Lung (tissue), 12 donors: ENCODE results near the gene EPS8. TPM values are rescaled to one million over a fixed set of nuclear protein-coding genes. Genes with fewer than 3 reads are reported as not detected.

Experiments
- ATAC-seq: fragments of 200-7000 bp; cut with Tn5 transposase; one replicate; pipeline ENCODE4 v1.9.1; 2020; ENCODE audit warnings: moderate number of reproducible peaks; ENCODE audit not compliant: insufficient read depth, low FRiP score
- DNase-seq, 3 donors: peaks; one replicate each; pipeline ENCODE4 v3.0.0-alpha.2; 2013 to 2017
- H3K27ac ChIP-seq, 2 donors: one replicate each; pipeline ENCODE4 v1.5.1; 2013; ENCODE audit warnings: mild to moderate bottlenecking in 2 of 2, moderate library complexity in 2 of 2, control low read depth in 1 of 2, inconsistent platforms in 1 of 2, low read depth in 1 of 2, low read length in 1 of 2
- H3K27me3 ChIP-seq, 3 donors: one replicate each; pipeline ENCODE4 v1.5.1; 2013; ENCODE audit warnings: low read length in 2 of 3; ENCODE audit not compliant: control insufficient read depth in 3 of 3, insufficient read depth in 3 of 3
- H3K36me3 ChIP-seq, 4 donors: one replicate each; pipeline ENCODE4 v1.5.1; 2013; ENCODE audit warnings: low read length in 4 of 4, mild to moderate bottlenecking in 1 of 4, moderate library complexity in 1 of 4; ENCODE audit not compliant: control insufficient read depth in 4 of 4, insufficient read depth in 4 of 4
- H3K4me1 ChIP-seq, 5 donors: one replicate each; pipeline ENCODE4 v1.5.1; 2013; ENCODE audit warnings: low read length in 5 of 5, mild to moderate bottlenecking in 2 of 5, moderate library complexity in 1 of 5; ENCODE audit not compliant: control insufficient read depth in 5 of 5, insufficient read depth in 5 of 5
- H3K4me3 ChIP-seq: one replicate; pipeline ENCODE4 v1.5.1; 2013; ENCODE audit warnings: mild to moderate bottlenecking, control low read depth, moderate library complexity
- H3K9ac ChIP-seq, 2 donors: one replicate each; pipeline ENCODE4 v1.5.1; 2013; ENCODE audit warnings: low read length in 2 of 2, control low read depth in 1 of 2; ENCODE audit not compliant: insufficient read depth in 1 of 2
- H3K9me3 ChIP-seq, 4 donors: one replicate each; pipeline ENCODE4 v1.5.1; 2013; ENCODE audit warnings: low read length in 3 of 4, mild to moderate bottlenecking in 1 of 4, moderate library complexity in 1 of 4; ENCODE audit not compliant: control insufficient read depth in 4 of 4, insufficient read depth in 3 of 4
- WGBS, 2 donors: extraction: QIAGEN DNeasy Blood & Tissue Kit; methylation state at CpG; one replicate each; pipeline ENCODE4 v1.1.7; 2013; 5-methylcytosine and 5-hydroxymethylcytosine counted together
- polyA plus RNA-seq, 2 donors: library from polyadenylated mRNA; stranded (reverse); fragments of 200-250 nt; gene quantifications; one replicate each; pipeline ENCODE4 v1.2.1, GENCODE V29; 2013
- total RNA-seq, 2 donors: library from RNA; depleted of rRNA in 1 of 2; stranded (reverse); fragments of >200 nt in 1 of 2; gene quantifications; one replicate each; pipeline ENCODE4 v1.2.1, GENCODE V29; 2014 to 2021
- TF ChIP-seq, protein P1 (sequence below): IDR thresholded peaks from 2 replicates; pipeline ENCODE4 v1.5.1; 2012; ENCODE audit warnings: mild to moderate bottlenecking; ENCODE audit errors: control extremely low read depth, extremely low read depth
- donor health status: control.
- donor health status: control.
- donor health status: Bipolar disorder and iron deficiency.
- donor health status: healthy.
- donor health status: DM: yes; HTN: yes; CAD: no.

The EPS8 gene
- total and polyA plus RNA-seq, 4 donors: 30.1 to 153 (median 48.9) TPM

DNA sequence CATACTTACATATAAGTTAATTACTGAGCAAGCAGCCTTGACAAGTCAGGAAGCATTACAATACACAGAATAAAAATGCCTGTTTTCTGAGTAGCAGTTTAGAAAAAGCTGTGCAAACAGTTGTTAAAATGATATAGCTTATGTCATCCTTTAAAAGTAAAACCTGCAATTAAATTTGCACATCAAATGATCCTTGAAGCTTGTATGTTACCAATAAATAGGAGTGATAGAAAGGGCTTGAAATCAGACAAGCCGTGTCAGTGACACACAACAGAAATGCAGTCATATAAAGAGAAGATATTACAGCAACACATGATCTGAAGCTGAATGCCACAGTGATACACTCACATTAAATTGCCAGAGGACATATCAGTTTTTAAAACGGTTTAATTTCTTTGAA is 70.0 kb downstream of the EPS8 start:
- TF ChIP-seq, protein P1, sequence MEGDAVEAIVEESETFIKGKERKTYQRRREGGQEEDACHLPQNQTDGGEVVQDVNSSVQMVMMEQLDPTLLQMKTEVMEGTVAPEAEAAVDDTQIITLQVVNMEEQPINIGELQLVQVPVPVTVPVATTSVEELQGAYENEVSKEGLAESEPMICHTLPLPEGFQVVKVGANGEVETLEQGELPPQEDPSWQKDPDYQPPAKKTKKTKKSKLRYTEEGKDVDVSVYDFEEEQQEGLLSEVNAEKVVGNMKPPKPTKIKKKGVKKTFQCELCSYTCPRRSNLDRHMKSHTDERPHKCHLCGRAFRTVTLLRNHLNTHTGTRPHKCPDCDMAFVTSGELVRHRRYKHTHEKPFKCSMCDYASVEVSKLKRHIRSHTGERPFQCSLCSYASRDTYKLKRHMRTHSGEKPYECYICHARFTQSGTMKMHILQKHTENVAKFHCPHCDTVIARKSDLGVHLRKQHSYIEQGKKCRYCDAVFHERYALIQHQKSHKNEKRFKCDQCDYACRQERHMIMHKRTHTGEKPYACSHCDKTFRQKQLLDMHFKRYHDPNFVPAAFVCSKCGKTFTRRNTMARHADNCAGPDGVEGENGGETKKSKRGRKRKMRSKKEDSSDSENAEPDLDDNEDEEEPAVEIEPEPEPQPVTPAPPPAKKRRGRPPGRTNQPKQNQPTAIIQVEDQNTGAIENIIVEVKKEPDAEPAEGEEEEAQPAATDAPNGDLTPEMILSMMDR: no peak
- 69 to 86% methylated on average over 2 of the region's 2 CpGs for WGBS, 2 donors
- no peaks in the 10 kb centered on the region for H3K9me3 ChIP-seq
- no peaks in the 10 kb centered on the region for H3K27me3 ChIP-seq
- H3K9ac ChIP-seq: no peak overlapping the region
- no peak overlapping the region for H3K27ac ChIP-seq
- H3K4me1 ChIP-seq: peaks cover 0 to 7% (median 0%) of the 10 kb centered on the region in 5 donors
- DNase-seq (no peak), ATAC-seq (no peak)
- no peaks in the 10 kb centered on the region for H3K36me3 ChIP-seq
- no peak overlapping the region for H3K4me3 ChIP-seq

DNA sequence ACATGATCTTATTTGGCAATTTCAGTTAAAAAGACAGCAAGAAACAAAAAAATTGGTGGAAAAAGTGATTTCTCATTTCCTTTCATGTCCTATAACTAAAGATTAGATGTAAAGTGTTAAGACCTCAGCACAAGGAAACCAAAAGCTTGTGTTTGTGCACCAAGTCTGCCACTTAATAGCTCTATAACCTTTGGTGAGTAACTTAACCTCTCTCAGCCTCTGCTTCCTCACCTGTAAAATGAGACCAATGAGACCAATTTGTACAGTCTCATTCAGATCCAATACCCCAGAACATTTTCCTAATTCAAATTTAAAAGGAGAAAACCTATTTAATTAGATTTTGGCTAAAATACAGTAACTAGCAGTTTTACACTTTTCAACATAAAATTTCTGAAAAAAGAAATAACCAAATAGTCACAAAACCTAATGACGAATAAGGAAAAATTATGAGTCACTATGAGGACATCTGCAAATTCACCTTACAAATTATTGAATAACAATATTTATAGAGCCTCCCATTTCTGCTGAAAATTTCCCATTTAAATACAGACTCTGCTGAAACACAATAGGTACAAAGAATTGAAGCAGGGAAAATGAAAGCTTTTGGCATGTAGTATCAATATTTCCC is 71.1 kb downstream of the EPS8 start:
- H3K9ac ChIP-seq: no peak overlapping the region
- H3K27ac ChIP-seq: no peak overlapping the region
- DNase-seq: no peak
- H3K4me1 ChIP-seq: peaks cover 0 to 9% (median 0%) of the 10 kb centered on the region in 5 donors
- no peaks in the 10 kb centered on the region for H3K27me3 ChIP-seq
- H3K9me3 ChIP-seq: no peaks in the 10 kb centered on the region
- TF ChIP-seq, protein P1: no peak
- H3K4me3 ChIP-seq: no peak overlapping the region
- no peaks in the 10 kb centered on the region for H3K36me3 ChIP-seq
- WGBS, 2 donors: 43 to 83% methylated on average over 1 of the region's 1 CpG
- ATAC-seq: no peak

DNA sequence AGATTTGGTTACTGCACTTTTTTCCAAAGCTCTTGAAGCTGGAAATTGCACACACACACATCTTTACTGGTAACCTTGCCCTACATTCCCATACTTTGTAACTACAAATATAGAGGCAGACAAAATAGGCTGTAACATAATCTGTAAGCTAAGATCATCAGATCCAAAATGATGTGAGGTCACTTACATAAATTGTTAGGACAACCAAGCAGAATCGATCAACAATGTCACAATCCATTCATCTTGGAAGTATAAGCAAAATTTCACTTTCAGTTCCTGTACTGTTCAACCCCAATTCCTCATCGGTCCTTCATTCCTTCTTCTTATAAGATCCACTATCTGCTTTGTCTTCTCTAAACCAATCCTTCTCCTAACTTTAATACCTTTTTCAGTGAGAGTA is 72.6 kb downstream of the EPS8 start:
- WGBS, 2 donors: 49 to 65% methylated on average over 2 of the region's 2 CpGs
- H3K36me3 ChIP-seq: no peaks in the 10 kb centered on the region
- DNase-seq (no peak), ATAC-seq (no peak)
- no peak overlapping the region for H3K9ac ChIP-seq
- H3K27ac ChIP-seq: no peak overlapping the region
- peaks cover 0 to 9% (median 2%) of the 10 kb centered on the region in 5 donors for H3K4me1 ChIP-seq
- H3K9me3 ChIP-seq: no peaks in the 10 kb centered on the region
- H3K4me3 ChIP-seq: no peak overlapping the region
- H3K27me3 ChIP-seq: no peaks in the 10 kb centered on the region
- TF ChIP-seq, protein P1: no peak

DNA sequence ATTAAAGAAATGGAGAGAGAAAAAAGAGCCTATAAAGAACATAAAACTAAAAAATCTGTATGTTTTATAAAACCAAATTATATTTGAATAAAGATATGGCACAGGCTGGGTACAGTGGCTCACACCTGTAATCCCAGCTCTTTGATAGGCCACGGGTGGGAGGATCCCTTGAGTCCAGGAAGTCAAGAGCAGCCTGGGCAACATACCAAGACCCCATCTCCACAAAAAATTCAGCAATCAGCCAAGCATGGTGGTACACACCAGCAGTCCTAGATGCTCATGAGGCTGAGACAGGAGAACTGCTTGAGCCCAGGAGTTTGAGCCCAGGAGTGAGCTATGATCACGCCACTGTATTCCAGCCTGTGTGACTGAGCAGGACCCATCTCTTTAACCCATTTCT is 74.9 kb downstream of the EPS8 start:
- no peak overlapping the region for H3K4me3 ChIP-seq
- H3K36me3 ChIP-seq: no peaks in the 10 kb centered on the region
- TF ChIP-seq, protein P1: no peak
- no peaks in the 10 kb centered on the region for H3K27me3 ChIP-seq
- no peak overlapping the region for H3K9ac ChIP-seq
- WGBS, 2 donors: 86 to 95% methylated on average over 2 of the region's 2 CpGs
- peak overlapping the region in 1 of 2 donors; percentile 2 for H3K27ac ChIP-seq
- DNase-seq (no peak), ATAC-seq (no peak)
- no peaks in the 10 kb centered on the region for H3K9me3 ChIP-seq
- H3K4me1 ChIP-seq: peaks cover 0 to 6% (median 4%) of the 10 kb centered on the region in 5 donors
